Tibial artery (tissue), 4 donors: Measurements from ENCODE around the gene KNCN.

Source experiments
- DNase-seq, 2 donors: peaks; one replicate each; pipeline ENCODE4 v3.0.0-alpha.2; 2019
- H3K27ac ChIP-seq, 2 donors: fragments of 200-600 bp; sonication (generic) in 1 of 2; 1 replicate in 1 of 2; 2 replicates in 1 of 2; pipeline ENCODE4 v1.5.1; 2018 to 2019; ENCODE audit warnings: mild to moderate bottlenecking in 1 of 2
- H3K27me3 ChIP-seq, 2 donors: fragments of 200-600 bp; sonication (generic) in 1 of 2; one replicate each; pipeline versions ENCODE4 v1.5.1 to v1.6.0; 2016 to 2019
- H3K36me3 ChIP-seq, 3 donors: fragments of 200-600 bp; sonication (generic) in 2 of 3; one replicate each; pipeline ENCODE4 v1.5.1; 2016 to 2019; ENCODE audit warnings: mild to moderate bottlenecking in 2 of 3
- H3K4me1 ChIP-seq, 4 donors: fragments of 200-600 bp; sonication (generic) in 2 of 4; 1 replicate in 3 of 4; 2 replicates in 1 of 4; pipeline ENCODE4 v1.5.1; 2016 to 2019
- H3K4me3 ChIP-seq, 2 donors: fragments of 200-600 bp; sonication (generic) in 1 of 2; 1 replicate in 1 of 2; 2 replicates in 1 of 2; pipeline ENCODE4 v1.5.1; 2018 to 2019; ENCODE audit warnings: mild to moderate bottlenecking in 2 of 2
- H3K9me3 ChIP-seq, 3 donors: fragments of 200-600 bp; sonication (generic) in 1 of 3; one replicate each; pipeline ENCODE4 v1.5.1; 2016 to 2019
- intact Hi-C: fragments of 100-400 bp; cut with DNase I; formaldehyde crosslinking; loops from one replicate; pipeline ENCODE4 v1.15.0; 2023; ENCODE audit warnings: low total_unique reads
- TF ChIP-seq, protein P1 (sequence below), 2 experiments: fragments of 200-600 bp in 1 of 2; fragments of 450-650 bp in 1 of 2; IDR thresholded peaks; one replicate each; pipeline ENCODE4 v1.5.1; 2017 to 2019; ENCODE audit warnings: antibody characterized with exemption in 2 of 2, mild to moderate bottlenecking in 1 of 2, moderate library complexity in 1 of 2

The KNCN gene

DNA sequence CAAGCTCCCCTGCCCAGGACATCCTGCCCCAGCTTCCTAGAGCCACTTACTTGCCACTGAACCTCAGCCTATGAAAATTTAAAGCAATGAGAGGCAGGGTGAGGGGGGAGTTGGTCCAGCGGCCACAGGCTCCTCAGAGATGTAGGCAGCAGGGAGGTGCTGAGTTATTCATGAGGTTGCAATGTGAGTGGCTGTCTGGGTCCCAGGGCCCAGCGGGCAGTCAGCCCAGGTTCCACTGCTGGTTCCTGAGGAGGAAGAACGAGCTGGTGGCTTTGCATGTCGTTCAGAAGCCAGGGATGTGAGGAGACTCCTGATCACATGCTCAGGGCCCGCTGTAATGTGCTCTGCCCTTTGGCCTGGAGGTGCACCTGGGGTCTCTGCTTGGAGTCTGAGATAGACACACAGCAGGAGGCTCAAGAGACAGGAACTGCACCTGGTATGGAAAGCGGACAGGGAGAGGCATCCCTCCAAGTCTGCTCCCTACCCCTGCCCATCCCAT lies at the start of gene KNCN:
Gene KNCN (minus strand): TSS at position 51 of the 499 bp plus-strand sequence. CDS start 432 bp downstream, outside the sequence.
- Histone ChIP-seq H3K27me3 (peaks cover 0 to 47% of the 10 kb centered on the region in 2 donors), H3K4me3 (no peak within 1 kb of the TSS), H3K4me1 (no peaks in the 10 kb centered on the region), H3K27ac (no peak within 1 kb of the TSS), H3K36me3 (no peaks in the 10 kb centered on the region), H3K9me3 (no peaks in the 10 kb centered on the region)
- peak in 1 of 2 donors; percentile 8 for DNase-seq
- TF ChIP-seq, protein P1, sequence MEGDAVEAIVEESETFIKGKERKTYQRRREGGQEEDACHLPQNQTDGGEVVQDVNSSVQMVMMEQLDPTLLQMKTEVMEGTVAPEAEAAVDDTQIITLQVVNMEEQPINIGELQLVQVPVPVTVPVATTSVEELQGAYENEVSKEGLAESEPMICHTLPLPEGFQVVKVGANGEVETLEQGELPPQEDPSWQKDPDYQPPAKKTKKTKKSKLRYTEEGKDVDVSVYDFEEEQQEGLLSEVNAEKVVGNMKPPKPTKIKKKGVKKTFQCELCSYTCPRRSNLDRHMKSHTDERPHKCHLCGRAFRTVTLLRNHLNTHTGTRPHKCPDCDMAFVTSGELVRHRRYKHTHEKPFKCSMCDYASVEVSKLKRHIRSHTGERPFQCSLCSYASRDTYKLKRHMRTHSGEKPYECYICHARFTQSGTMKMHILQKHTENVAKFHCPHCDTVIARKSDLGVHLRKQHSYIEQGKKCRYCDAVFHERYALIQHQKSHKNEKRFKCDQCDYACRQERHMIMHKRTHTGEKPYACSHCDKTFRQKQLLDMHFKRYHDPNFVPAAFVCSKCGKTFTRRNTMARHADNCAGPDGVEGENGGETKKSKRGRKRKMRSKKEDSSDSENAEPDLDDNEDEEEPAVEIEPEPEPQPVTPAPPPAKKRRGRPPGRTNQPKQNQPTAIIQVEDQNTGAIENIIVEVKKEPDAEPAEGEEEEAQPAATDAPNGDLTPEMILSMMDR (IDR thresholded peaks at IDR 0.05) = no peak
- intact Hi-C loops = no loop called here

DNA sequence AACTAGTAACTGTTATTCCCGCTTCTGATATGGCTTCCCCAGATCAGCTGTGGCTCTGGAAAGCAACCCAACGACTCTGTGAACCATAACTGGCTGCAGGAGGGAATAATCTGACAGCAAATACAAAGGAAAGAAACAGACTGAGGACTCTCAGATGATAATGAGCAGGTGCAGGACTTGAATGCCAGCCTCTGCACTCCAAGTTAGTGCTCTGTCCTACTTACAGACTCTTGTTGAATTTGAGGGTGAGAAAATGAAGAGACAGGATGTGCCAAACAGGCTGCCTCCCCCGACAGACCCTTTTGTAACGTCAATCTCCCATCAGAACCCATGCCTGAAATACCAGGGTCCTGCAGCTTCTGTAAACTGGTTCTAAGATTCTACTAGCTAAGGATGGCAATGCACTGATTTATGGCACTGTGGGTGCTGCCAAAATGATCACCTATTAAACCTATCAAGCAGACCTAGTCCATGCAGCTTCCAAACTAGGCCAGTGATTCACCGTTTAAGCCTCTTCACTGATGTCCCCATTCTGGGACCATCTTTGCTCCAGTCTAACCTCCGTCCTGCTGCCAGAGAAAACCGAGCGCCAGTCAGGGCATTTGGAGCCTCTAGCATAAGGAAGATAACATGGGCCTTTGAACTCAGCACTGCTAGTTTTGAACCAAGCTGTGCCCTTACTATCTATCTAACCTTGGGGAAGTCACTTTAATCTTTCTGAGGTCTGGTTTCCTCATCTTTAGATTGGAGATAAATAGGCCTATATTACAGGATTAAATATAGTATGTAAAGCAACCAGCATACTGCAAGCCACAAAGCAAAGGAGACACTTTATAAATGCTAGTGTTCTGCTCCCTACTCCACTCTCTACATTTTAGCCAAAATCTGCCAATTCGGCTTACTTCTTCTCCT lies 47.9 kb upstream of the KNCN start:
- H3K27me3 ChIP-seq = no peaks in the 10 kb centered on the region
- H3K4me3 ChIP-seq = no peak overlapping the region
- intact Hi-C loops = no loop called here
- H3K9me3 ChIP-seq = no peaks in the 10 kb centered on the region
- peaks cover 0 to 37% (median 23%) of the 10 kb centered on the region in 4 donors for H3K4me1 ChIP-seq
- H3K27ac ChIP-seq = no peak overlapping the region
- TF ChIP-seq, protein P1 (IDR thresholded peaks at IDR 0.05) = no peak
- DNase-seq = no peak
- H3K36me3 ChIP-seq = peaks cover 0 to 5% (median 0%) of the 10 kb centered on the region in 3 donors

DNA sequence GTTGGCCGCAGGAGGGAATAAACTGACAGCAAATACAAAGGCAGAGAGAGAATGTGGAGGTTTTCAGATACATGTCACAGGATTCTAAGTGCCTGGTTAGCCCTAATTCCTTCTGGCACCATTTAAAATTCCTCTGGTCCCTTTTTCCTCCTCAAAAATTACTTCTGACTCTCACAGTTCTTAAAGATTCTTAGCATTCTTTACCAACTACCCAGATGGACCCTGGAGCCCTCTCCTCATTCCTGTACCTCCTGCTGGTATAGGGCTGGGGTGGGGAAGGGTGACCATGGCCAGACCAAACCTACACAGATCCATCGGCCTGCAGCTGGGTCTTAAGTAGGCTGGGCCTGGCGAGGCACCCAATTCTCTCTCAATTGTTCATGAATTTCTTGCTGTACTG lies 45.4 kb upstream of the KNCN start:
- Histone ChIP-seq H3K27me3 (no peaks in the 10 kb centered on the region), H3K36me3 (peaks cover 18 to 29% (median 23%) of the 10 kb centered on the region in 3 donors), H3K4me3 (no peak overlapping the region), H3K9me3 (no peaks in the 10 kb centered on the region), H3K4me1 (peaks cover 0 to 19% (median 6%) of the 10 kb centered on the region in 4 donors), H3K27ac (no peak overlapping the region)
- DNase-seq = no peak
- intact Hi-C loops = no loop called here
- TF ChIP-seq, protein P1 (IDR thresholded peaks at IDR 0.05) = no peak

DNA sequence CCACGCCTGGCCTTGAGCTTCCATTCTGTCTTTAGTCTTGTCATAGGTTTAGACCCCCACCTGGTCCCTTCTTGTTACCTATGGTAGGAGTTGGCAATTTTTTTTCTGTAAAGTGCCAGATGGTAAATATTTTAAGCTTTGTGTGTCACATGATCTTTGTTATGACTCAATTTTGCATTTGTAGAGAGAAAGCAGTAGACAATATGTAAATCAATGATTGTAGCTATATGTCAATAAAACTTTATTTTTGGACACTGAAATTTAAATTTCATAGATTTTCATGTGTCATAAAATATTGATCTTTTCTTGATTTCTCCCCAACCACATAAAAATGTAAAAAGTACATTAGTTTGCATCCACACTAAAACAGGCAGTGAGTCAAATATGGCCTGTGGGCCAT lies 44.6 kb upstream of the KNCN start:
- Histone ChIP-seq H3K27me3 (no peaks in the 10 kb centered on the region), H3K4me3 (no peak overlapping the region), H3K4me1 (peaks cover 0 to 18% (median 5%) of the 10 kb centered on the region in 4 donors), H3K9me3 (no peaks in the 10 kb centered on the region), H3K36me3 (peaks cover 26 to 37% (median 31%) of the 10 kb centered on the region in 3 donors), H3K27ac (no peak overlapping the region)
- TF ChIP-seq, protein P1 (IDR thresholded peaks at IDR 0.05) = no peak
- intact Hi-C loops = no loop called here
- DNase-seq = no peak

DNA sequence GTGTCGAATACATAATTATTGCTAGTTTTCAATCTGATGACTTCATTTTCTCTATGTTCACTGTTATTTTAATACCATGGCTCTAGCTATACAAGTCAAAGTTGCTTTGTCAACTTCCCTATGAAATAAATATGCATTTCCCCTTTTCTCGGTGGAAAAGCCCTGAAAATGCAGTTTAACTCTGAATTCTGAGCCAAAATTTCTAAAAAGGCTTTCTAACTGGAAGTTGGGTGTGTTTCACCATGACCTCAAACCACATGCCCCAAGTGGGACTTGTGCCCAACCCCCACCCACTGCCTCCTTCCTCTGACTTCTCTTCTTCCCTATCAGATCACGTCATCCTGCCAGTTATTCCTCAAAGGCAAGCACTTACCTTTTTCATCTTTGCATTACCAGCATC lies 43.7 kb upstream of the KNCN start:
- peak; percentile 78 to 83 for DNase-seq
- no peaks in the 10 kb centered on the region for H3K27me3 ChIP-seq
- H3K9me3 ChIP-seq = no peaks in the 10 kb centered on the region
- no peak overlapping the region for H3K4me3 ChIP-seq
- TF ChIP-seq, protein P1 (IDR thresholded peaks at IDR 0.05) = no peak
- H3K4me1 ChIP-seq = peaks cover 0 to 18% (median 5%) of the 10 kb centered on the region in 4 donors
- H3K36me3 ChIP-seq = peaks cover 33 to 46% (median 35%) of the 10 kb centered on the region in 3 donors
- intact Hi-C loops = no loop called here
- H3K27ac ChIP-seq = no peak overlapping the region
